ENCODE measurements around the gene STX2. TPM values are rescaled to one million over a fixed set of nuclear protein-coding genes. Genes with fewer than 3 reads are reported as not detected.
"Not testable (repeated sequence)": the region's sequence is repeated elsewhere in the genome, so short reads cannot be mapped to it uniquely, and the experiment has no call there.

STX2 gene
- total RNA-seq, 1 donor from 2014 or later = 43.4 TPM

- DNase-seq (ENCODE audit: low read depth) = no peak
These were observed 73.8 kb downstream of the STX2 start for GRCh38 chr12:130765186-130765659.

GRCh38 chr12:130764475-130765185 is 74.4 kb downstream of the STX2 start:
- DNase-seq (ENCODE audit: low read depth) = no peak

GRCh38 chr12:130764073-130764472 is 75.0 kb downstream of the STX2 start:
- no peak for DNase-seq (ENCODE audit: low read depth)

GRCh38 chr12:130762319-130762675 is 76.8 kb downstream of the STX2 start:
- DNase-seq (ENCODE audit: low read depth) = no peak

GRCh38 chr12:130761537-130762318 is 77.3 kb downstream of the STX2 start:
- DNase-seq (ENCODE audit: low read depth) = peak; percentile 9

GRCh38 chr12:130754234-130754901 is 84.7 kb downstream of the STX2 start:
- no peak for DNase-seq (ENCODE audit: low read depth)

- no peak for DNase-seq (ENCODE audit: low read depth)
These were observed 86.3 kb downstream of the STX2 start for GRCh38 chr12:130752692-130753230.

- DNase-seq (ENCODE audit: low read depth) = not testable (repeated sequence)
These were observed 87.0 kb downstream of the STX2 start for GRCh38 chr12:130752037-130752436.

GRCh38 chr12:130748786-130749185 is 90.3 kb downstream of the STX2 start:
- no peak for DNase-seq (ENCODE audit: low read depth)

GRCh38 chr12:130747867-130748740 is 90.9 kb downstream of the STX2 start:
- peak; percentile 23 for DNase-seq (ENCODE audit: low read depth)

GRCh38 chr12:130746546-130746945 is 92.5 kb downstream of the STX2 start:
- DNase-seq (ENCODE audit: low read depth) = no peak

- DNase-seq (ENCODE audit: low read depth) = no peak
These were observed 93.1 kb downstream of the STX2 start for GRCh38 chr12:130745921-130746320.

GRCh38 chr12:130744274-130744673 is 94.8 kb downstream of the STX2 start:
- DNase-seq (ENCODE audit: low read depth) = no peak

GRCh38 chr12:130743606-130744005 is 95.4 kb downstream of the STX2 start:
- DNase-seq (ENCODE audit: low read depth) = no peak

- no peak for DNase-seq (ENCODE audit: low read depth)
These were observed 95.9 kb downstream of the STX2 start for GRCh38 chr12:130743176-130743575.

- no peak for DNase-seq (ENCODE audit: low read depth)
These were observed 96.3 kb downstream of the STX2 start for GRCh38 chr12:130742716-130743115.

- no peak for DNase-seq (ENCODE audit: low read depth)
These were observed 96.9 kb downstream of the STX2 start for GRCh38 chr12:130742112-130742511.
